NCI-H82 (cell line): Measurements from ENCODE around the gene MYCN.
A peak's percentile ranks its signal among the peaks of the same experiment; 100 is the strongest.

Experiments used
- DNase-seq: peaks from one replicate; lab custom pipeline; 2025; lab: John Stamatoyannopoulos, UW

The MYCN gene

GRCh38 chr2:15976354-15976753 is 36.0 kb downstream of the MYCN start:
- DNase-seq, result no peak

GRCh38 chr2:15979051-15979758 is 38.9 kb downstream of the MYCN start:
- no peak for DNase-seq

- no peak for DNase-seq
These were observed 39.6 kb downstream of the MYCN start for GRCh38 chr2:15979759-15980604.

GRCh38 chr2:15980605-15981098 is 40.3 kb downstream of the MYCN start:
- DNase-seq, result no peak

- no peak for DNase-seq
These were observed 41.3 kb downstream of the MYCN start for GRCh38 chr2:15981646-15982045.

GRCh38 chr2:15982285-15983044 is 42.1 kb downstream of the MYCN start:
- DNase-seq, result peak; percentile 89

- peak; percentile 90 for DNase-seq
These were observed 43.1 kb downstream of the MYCN start for GRCh38 chr2:15983496-15983895.

- peak; percentile 42 for DNase-seq
These were observed 44.3 kb downstream of the MYCN start for GRCh38 chr2:15984368-15985255.

GRCh38 chr2:15985531-15985930 is 45.2 kb downstream of the MYCN start:
- no peak for DNase-seq

- peak; percentile 87 for DNase-seq
These were observed 45.8 kb downstream of the MYCN start for GRCh38 chr2:15986068-15986560.

- no peak for DNase-seq
These were observed 46.3 kb downstream of the MYCN start for GRCh38 chr2:15986644-15987043.

- no peak for DNase-seq
These were observed 48.4 kb downstream of the MYCN start for GRCh38 chr2:15988733-15989132.

- no peak for DNase-seq
These were observed 49.2 kb downstream of the MYCN start for GRCh38 chr2:15989559-15989958.

GRCh38 chr2:15990151-15991101 is 50.1 kb downstream of the MYCN start:
- peak; percentile 60 for DNase-seq

- peak; percentile 60 for DNase-seq
These were observed 50.9 kb downstream of the MYCN start for GRCh38 chr2:15991231-15991630.

GRCh38 chr2:15992457-15993231 is 52.3 kb downstream of the MYCN start:
- no peak for DNase-seq

- DNase-seq, result peak; percentile 86
These were observed 52.9 kb downstream of the MYCN start for GRCh38 chr2:15993232-15993610.

- no peak for DNase-seq
These were observed 53.3 kb downstream of the MYCN start for GRCh38 chr2:15993666-15994065.

GRCh38 chr2:15995603-15996002 is 55.3 kb downstream of the MYCN start:
- no peak for DNase-seq
